HG03196 (cell line): ENCODE measurements around the gene RHO.
"Not testable (repeated sequence)": the region's sequence is repeated elsewhere in the genome, so short reads cannot be mapped to it uniquely, and the experiment has no call there.

ENCODE experiments used
- ATAC-seq: cut with Tn5 transposase; IDR thresholded peaks from one replicate; pipeline ENCODE4 v1.9.1; 2021; ENCODE audit not compliant: unreplicated experiment

The RHO gene

GRCh38 chr3:129542747-129543146 is 14.3 kb downstream of the RHO start:
- no peak for ATAC-seq

GRCh38 chr3:129543156-129543790 is 14.8 kb downstream of the RHO start, which contains the start of gene H1-8:
H1-8 (plus strand) TSS chr3:129543175; CDS start chr3:129543219, 44 bp downstream.
- ATAC-seq = no peak

- no peak for ATAC-seq
Measured at GRCh38 chr3:129543999-129544398, 15.6 kb downstream of the RHO start.

- not testable (repeated sequence) for ATAC-seq
Measured at GRCh38 chr3:129545951-129546350, 17.5 kb downstream of the RHO start.

- no peak for ATAC-seq
Measured at GRCh38 chr3:129547241-129547640, 18.8 kb downstream of the RHO start.

- no peak for ATAC-seq
Measured at GRCh38 chr3:129548104-129548965, 19.9 kb downstream of the RHO start.

GRCh38 chr3:129549006-129549800 is 20.8 kb downstream of the RHO start:
- no peak for ATAC-seq

GRCh38 chr3:129549805-129550204 is 21.4 kb downstream of the RHO start:
- no peak for ATAC-seq

- ATAC-seq = no peak
Measured at GRCh38 chr3:129552287-129553050, 24.0 kb downstream of the RHO start.

GRCh38 chr3:129553171-129553570 is 24.7 kb downstream of the RHO start:
- ATAC-seq = no peak

- ATAC-seq = no peak
Measured at GRCh38 chr3:129553719-129554118, 25.3 kb downstream of the RHO start.

- no peak for ATAC-seq
Measured at GRCh38 chr3:129554356-129555152, 26.1 kb downstream of the RHO start.

- no peak for ATAC-seq
Measured at GRCh38 chr3:129555153-129555550, 26.7 kb downstream of the RHO start.

- ATAC-seq = no peak
Measured at GRCh38 chr3:129555616-129556357, 27.3 kb downstream of the RHO start.

- no peak for ATAC-seq
Measured at GRCh38 chr3:129556358-129556695, 27.9 kb downstream of the RHO start.

- no peak for ATAC-seq
Measured at GRCh38 chr3:129556890-129557547, 28.6 kb downstream of the RHO start.

GRCh38 chr3:129557548-129557894 is 29.1 kb downstream of the RHO start:
- ATAC-seq = no peak

- no peak for ATAC-seq
Measured at GRCh38 chr3:129558081-129558771, 29.8 kb downstream of the RHO start.
